Fibroblast of peridontal ligament (primary cell): Measurements from ENCODE around the gene KLHDC7B.

Experiments used
- DNase-seq: peaks from one replicate; pipeline ENCODE4 v3.0.0-alpha.2; 2010; ENCODE audit errors: extremely low read depth

The KLHDC7B gene

DNA sequence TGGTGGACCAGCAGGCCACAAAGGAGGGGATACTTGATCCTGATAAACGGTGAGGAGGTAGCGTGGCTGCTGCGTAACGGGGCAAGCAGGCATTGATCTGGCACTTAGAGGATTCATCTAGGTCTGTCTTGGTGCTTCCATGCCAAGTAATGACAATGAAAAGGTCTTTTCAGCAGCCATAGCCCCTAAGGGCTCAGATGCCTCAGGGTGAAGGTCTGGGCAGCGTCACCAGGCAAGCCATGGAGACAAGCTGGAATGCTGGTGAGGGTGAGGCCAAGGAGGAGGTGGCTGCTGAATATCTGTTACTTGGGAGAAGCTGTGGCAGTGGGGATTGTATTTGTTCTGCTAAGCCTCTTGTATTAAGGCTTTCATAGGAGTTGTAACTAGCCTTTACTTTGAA lies 41.7 kb downstream of the KLHDC7B start:
- DNase-seq: no peak

- no peak for DNase-seq
Measured at GRCh38 chr22:50595189-50595588, 49.5 kb downstream of the KLHDC7B start.

DNA sequence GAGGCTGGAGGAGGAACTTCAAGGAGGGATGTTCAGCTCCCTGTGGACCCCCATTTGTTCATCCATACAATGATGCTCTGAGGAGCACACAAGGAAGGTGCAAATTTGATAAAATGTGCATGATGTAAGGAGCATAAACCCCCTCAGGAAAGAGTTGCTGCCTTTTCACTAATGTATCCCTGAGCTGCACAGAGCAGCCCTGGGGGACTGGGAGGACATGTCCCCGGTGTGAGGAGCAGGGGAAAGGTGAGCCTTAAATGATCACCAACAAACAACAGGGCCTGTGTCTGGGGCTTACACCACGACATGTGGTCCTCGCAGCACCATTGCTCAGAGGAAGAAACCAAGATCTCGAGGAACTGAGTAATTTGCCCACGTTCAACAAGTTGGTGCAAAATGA lies 51.4 kb downstream of the KLHDC7B start:
- no peak for DNase-seq

DNA sequence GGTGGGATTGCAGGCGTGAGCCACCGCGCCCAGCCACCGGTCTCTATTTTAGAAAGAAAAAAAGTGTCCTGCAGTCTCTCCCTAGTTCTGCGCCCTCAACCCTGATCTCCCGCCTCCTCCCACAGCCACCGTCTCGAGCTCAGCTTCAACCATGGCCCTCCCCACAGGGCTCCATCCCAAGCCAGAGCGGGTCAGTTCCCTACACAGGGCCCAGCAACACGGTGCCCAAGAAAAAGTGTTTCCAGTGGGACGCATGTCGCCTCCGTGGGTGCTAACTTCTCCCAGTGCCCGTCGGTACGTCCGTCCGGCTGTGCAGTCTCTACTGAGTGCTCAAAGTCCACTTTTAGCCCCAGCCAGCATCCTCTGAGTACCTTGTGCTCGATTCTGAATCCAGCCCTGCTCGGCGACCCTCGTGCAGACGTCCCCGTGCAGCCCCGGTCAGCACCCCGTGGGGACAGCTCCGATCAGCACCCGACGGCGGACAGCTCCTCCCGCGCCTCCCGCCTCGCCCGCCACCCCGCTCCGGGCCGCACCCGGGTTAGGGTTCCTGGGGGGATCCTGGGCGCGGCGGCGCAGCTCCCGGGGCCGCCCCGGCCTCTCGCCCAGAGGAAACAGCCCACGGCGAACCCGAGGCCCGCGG lies 54.2 kb downstream of the KLHDC7B start:
- peak; percentile 9 for DNase-seq

- DNase-seq: no peak
Measured at GRCh38 chr22:50600538-50600937, 54.8 kb downstream of the KLHDC7B start, which contains the start of gene MAPK8IP2. MAPK8IP2 (plus strand) TSS chr22:50600793; CDS start chr22:50600819, 26 bp downstream.
